ENCODE data around the gene PSMB7. TPM values are rescaled to one million over a fixed set of nuclear protein-coding genes. Genes with fewer than 3 reads are reported as not detected.

Gene PSMB7
- total RNA-seq, 1 donor, result 209 TPM

- no peak for TF ChIP-seq CTCF (IDR thresholded peaks at IDR 0.05; ENCODE audit: insufficient read depth, low read length)
- H3K4me3 ChIP-seq (ENCODE audit: low read depth, low read length), result no peak overlapping the region
- DNase-seq (ENCODE audit: low read depth), result no peak
Observed at GRCh38 chr9:124392254-124392870, 22.9 kb downstream of the PSMB7 start.

- peak overlapping the region; percentile 22 for H3K4me3 ChIP-seq (ENCODE audit: low read depth, low read length)
- no peak for TF ChIP-seq CTCF (IDR thresholded peaks at IDR 0.05; ENCODE audit: insufficient read depth, low read length)
- peak; percentile 73 for DNase-seq (ENCODE audit: low read depth)
Observed at GRCh38 chr9:124390794-124391658, 24.2 kb downstream of the PSMB7 start.

- no peak overlapping the region for H3K4me3 ChIP-seq (ENCODE audit: low read depth, low read length)
- DNase-seq (ENCODE audit: low read depth), result no peak
- no peak for TF ChIP-seq CTCF (IDR thresholded peaks at IDR 0.05; ENCODE audit: insufficient read depth, low read length)
Observed at GRCh38 chr9:124389146-124389939, 25.9 kb downstream of the PSMB7 start.

- no peak overlapping the region for H3K4me3 ChIP-seq (ENCODE audit: low read depth, low read length)
- DNase-seq (ENCODE audit: low read depth), result no peak
- TF ChIP-seq CTCF (IDR thresholded peaks at IDR 0.05; ENCODE audit: insufficient read depth, low read length), result no peak
Observed at GRCh38 chr9:124388275-124389048, 26.8 kb downstream of the PSMB7 start.

GRCh38 chr9:124386201-124386600 lies 29.0 kb downstream of the PSMB7 start:
- no peak overlapping the region for H3K4me3 ChIP-seq (ENCODE audit: low read depth, low read length)
- DNase-seq (ENCODE audit: low read depth), result no peak
- no peak for TF ChIP-seq CTCF (IDR thresholded peaks at IDR 0.05; ENCODE audit: insufficient read depth, low read length)

GRCh38 chr9:124385623-124386022 lies 29.6 kb downstream of the PSMB7 start:
- TF ChIP-seq CTCF (IDR thresholded peaks at IDR 0.05; ENCODE audit: insufficient read depth, low read length), result no peak
- no peak for DNase-seq (ENCODE audit: low read depth)
- no peak overlapping the region for H3K4me3 ChIP-seq (ENCODE audit: low read depth, low read length)
